BLaER1 (cell line): ENCODE results near the gene RBM48.
"Not testable (repeated sequence)": the region's sequence is repeated elsewhere in the genome, so short reads cannot be mapped to it uniquely, and the experiment has no call there.

Experiments used
- H3K27ac ChIP-seq: shearing (Covaris generic); formaldehyde crosslinking; 2 replicates; pipeline ENCODE4 v1.8.1; 2022
- H3K27me3 ChIP-seq: shearing (Covaris generic); formaldehyde crosslinking; 2 replicates; pipeline ENCODE4 v1.8.1; 2022
- H3K36me3 ChIP-seq: shearing (Covaris generic); formaldehyde crosslinking; 2 replicates; pipeline ENCODE4 v1.8.1; 2022
- H3K4me1 ChIP-seq: shearing (Covaris generic); formaldehyde crosslinking; 2 replicates; pipeline ENCODE4 v1.8.1; 2022
- H3K4me2 ChIP-seq: shearing (Covaris generic); formaldehyde crosslinking; 2 replicates; pipeline ENCODE4 v1.8.1; 2022
- H3K4me3 ChIP-seq: shearing (Covaris generic); formaldehyde crosslinking; 2 replicates; pipeline ENCODE4 v1.8.1; 2022
- H3K9ac ChIP-seq: shearing (Covaris generic); formaldehyde crosslinking; 2 replicates; pipeline ENCODE4 v1.8.1; 2022
- H3K9me3 ChIP-seq: shearing (Covaris generic); formaldehyde crosslinking; 2 replicates; pipeline ENCODE4 v1.8.1; 2022
- H4K20me1 ChIP-seq: shearing (Covaris generic); formaldehyde crosslinking; 2 replicates; pipeline ENCODE4 v1.8.1; 2022
- Cebpa-rat ChIP-seq: shearing (Covaris generic); IDR thresholded peaks from 2 replicates; pipeline ENCODE4 v1.8.1; 2022

The RBM48 gene

DNA sequence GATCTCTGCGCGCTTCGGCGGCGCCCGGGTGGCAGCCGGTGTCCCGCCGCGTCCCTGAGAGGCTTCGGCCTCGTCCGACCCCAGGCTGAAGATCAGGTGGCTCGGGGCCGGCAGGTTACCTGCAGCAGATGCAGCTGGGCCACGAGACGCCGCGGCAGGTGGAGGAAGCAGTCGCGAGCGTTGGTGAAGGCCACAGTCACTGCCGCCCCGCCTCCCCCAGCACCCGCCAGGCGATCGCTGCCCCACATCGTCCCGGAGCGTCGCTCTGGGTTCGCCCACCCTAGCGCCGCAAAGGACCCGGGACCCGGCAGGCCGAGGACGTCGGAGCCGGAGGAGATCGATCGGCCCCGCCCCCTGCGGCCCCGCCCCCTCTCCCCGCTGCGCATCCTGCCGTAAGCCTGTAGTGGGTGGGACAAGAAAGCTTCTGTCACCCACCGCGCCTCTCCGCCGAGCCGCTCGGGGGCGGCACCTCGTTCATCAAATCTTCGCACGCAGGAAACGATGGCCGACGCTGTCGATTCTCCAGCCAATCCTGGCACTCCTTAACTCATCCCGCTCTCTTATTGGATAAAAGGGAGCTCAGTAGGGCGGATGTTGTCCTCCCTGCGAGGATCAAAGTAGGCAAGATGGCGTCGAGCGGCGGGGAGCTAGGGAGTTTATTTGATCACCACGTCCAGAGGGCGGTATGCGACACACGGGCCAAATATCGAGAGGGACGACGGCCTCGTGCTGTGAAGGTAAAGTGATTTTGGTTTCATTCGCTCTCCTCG is at the start of gene RBM48, which contains the start of gene PEX1:
Gene RBM48, plus strand, starts transcription at position 608 of the 770 bp plus-strand sequence. Its CDS starts 19 bp downstream, at position 627.
Gene PEX1, minus strand, starts transcription at position 333 of the 770 bp plus-strand sequence. Its CDS starts 85 bp downstream, at position 248.
- no peak for TF ChIP-seq Cebpa-rat
- Histone ChIP-seq H3K9ac (peak within 1 kb of the TSS; percentile 90), H3K27ac (peak within 1 kb of the TSS; percentile 83), H3K4me3 (peak within 1 kb of the TSS; percentile 98), H4K20me1 (no peaks in the 10 kb centered on the region; the same call in 1 of the 2 replicates), H3K4me2 (peak within 1 kb of the TSS; percentile 91), H3K27me3 (no peaks in the 10 kb centered on the region), H3K9me3 (no peaks in the 10 kb centered on the region), H3K36me3 (peaks cover 37% of the 10 kb centered on the region), H3K4me1 (peaks cover 24% of the 10 kb centered on the region)

DNA sequence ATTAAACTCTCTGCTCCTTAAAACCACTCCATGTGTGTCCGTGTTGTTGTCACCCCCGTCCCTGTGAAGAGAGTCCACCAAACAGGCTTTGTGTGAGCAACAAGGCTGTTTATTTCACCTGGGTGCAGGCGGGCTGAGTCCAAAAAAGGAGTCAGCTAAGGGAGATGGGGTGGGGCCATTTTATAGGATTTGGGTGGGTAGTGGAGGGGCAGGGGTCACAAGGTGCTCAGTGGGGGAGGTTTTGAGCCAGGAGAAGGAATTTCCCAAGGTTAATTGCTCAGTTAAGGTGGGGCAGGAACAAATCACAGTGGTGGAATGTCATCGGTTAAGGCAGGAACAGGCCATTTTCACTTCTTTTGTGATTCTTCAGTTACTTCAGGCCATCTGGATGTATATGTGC is 49.4 kb upstream of the RBM48 start:
- H3K27me3 ChIP-seq, H3K4me1 ChIP-seq, H3K9me3 ChIP-seq, H3K4me3 ChIP-seq, H3K9ac ChIP-seq, H3K27ac ChIP-seq, H3K4me2 ChIP-seq, H3K36me3 ChIP-seq, H4K20me1 ChIP-seq: not testable (repeated sequence)

DNA sequence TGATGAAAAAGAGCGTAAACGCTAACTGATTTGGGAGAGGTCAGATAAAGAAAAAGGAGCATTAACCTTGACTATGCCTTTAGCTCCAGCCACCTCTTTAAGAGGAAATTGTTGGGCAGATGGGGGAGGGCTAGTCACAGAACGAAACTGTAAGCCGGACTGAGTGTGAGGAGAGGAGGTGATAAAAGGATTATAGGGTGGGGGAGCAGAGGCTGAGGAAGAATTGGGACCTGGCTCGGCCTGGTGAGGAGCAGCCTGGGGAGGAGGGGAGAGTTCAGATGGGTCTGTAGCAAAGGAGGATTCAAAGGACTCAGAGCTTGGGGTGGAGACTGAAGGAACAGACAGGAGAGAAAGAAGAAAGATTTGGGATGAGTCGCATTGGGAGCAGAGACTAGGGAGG is 45.0 kb upstream of the RBM48 start:
- H3K27ac ChIP-seq, H3K4me2 ChIP-seq: not testable (repeated sequence)

DNA sequence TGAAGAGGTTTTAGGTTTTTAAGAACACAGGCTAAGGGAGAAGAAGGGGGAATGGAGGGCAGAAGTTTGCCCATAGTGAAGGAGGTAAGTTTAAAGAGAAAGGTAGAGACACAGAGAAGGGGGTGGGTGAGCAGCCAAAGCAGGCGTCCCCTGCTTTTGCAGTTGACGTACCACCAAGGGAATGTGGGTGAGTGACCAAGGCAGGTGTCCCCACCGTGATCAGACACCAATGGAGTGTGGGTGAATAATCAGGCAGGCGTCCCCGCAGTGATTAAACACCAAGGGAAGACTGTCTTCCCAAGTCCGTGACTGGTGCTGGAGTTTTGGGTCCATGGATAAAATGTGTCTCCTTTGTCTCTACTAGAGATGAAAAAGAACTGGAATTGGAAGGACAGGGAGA is 44.4 kb upstream of the RBM48 start:
- H4K20me1 ChIP-seq, H3K9ac ChIP-seq, H3K27me3 ChIP-seq, H3K9me3 ChIP-seq, H3K4me3 ChIP-seq, H3K27ac ChIP-seq, H3K4me2 ChIP-seq, H3K4me1 ChIP-seq: not testable (repeated sequence)
- H3K36me3 ChIP-seq, result peaks cover 33% of the 10 kb centered on the region

More for the DNA sequence above, 45.0 kb upstream of the RBM48 start:
- H3K4me1 ChIP-seq, H3K9me3 ChIP-seq, H4K20me1 ChIP-seq, H3K4me3 ChIP-seq, H3K9ac ChIP-seq, H3K27me3 ChIP-seq: not testable (repeated sequence)
- H3K36me3 ChIP-seq, result peaks cover 27% of the 10 kb centered on the region

DNA sequence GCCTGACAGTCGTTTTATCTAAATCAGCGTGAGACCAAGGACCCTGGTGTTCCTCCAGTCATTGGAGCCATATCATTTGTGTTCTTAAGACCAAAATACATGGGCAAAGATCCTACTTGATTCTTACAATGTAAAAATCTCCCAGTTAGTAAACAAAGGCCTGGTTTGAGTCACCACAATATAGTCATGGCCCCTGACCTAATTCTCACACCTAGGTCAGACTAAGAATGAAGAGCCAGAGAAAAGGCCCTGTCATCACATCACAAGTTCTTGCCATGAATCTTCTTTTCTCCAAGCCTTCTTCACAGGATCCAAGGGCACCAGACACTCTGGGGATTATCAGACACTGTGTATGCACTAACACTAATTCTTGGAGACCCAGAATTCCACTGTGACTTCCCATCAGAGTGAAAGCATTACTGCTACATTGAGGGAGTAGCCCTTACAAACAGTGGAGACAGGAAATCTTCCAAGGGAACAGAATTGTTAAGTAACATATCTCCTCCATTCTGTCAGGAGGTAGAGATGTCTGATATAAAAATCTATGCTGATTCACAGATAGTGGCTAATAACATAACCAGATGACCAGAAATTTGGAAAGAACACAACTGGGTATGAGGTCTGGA is 43.2 kb upstream of the RBM48 start:
- no peaks in the 10 kb centered on the region for H3K4me1 ChIP-seq
- no peak for TF ChIP-seq Cebpa-rat
- no peak overlapping the region for H3K4me2 ChIP-seq
- no peak overlapping the region for H3K4me3 ChIP-seq
- H3K9me3 ChIP-seq, result no peaks in the 10 kb centered on the region
- peaks cover 44% of the 10 kb centered on the region for H3K36me3 ChIP-seq
- no peak overlapping the region for H3K9ac ChIP-seq
- H3K27me3 ChIP-seq, result no peaks in the 10 kb centered on the region
- no peak overlapping the region for H3K27ac ChIP-seq
- H4K20me1 ChIP-seq, result no peaks in the 10 kb centered on the region

DNA sequence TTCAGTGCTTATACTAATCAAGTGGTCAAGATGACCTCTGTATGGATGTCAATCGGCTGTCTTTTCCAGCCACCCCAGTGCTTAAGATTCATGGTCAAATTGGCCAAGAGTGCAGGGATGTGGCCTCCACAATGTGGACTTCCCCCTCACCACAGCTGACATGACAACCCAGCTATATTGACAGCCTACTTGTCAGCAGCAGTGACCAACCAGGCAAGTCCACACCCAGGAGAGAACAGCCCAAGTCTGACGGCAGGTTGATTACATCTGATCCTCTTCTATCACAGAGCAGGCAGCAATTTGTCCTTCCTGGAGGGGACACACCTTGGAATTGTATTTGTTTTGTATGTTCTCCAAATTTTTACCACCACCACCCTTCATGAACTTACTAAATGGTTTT is 42.6 kb upstream of the RBM48 start:
- H3K9ac ChIP-seq, result no peak overlapping the region
- H3K27me3 ChIP-seq, result no peaks in the 10 kb centered on the region
- H4K20me1 ChIP-seq, result no peaks in the 10 kb centered on the region
- no peaks in the 10 kb centered on the region for H3K9me3 ChIP-seq
- H3K27ac ChIP-seq, result no peak overlapping the region
- H3K4me1 ChIP-seq, result no peaks in the 10 kb centered on the region
- H3K4me3 ChIP-seq, result no peak overlapping the region
- no peak for TF ChIP-seq Cebpa-rat
- H3K4me2 ChIP-seq, result no peak overlapping the region
- H3K36me3 ChIP-seq, result peaks cover 50% of the 10 kb centered on the region

DNA sequence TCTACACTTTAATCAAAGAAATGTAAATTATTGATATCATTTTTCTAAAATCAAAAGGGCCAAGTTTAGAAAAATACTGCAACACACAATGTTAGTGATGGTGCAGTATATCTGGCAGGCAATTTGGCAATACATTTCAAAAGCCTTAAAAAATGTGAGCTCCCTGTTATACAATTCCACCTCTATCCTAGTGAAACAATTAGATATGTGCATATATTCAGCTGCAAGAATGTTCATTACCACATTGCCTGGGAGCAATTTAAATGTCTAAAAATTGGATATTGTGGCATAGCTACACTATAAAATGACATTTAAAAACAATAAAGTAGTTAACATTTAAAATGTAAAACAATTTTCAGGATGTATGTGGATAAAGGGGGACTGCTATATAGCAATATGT is 40.8 kb upstream of the RBM48 start:
- peaks cover 68% of the 10 kb centered on the region for H3K36me3 ChIP-seq
- no peaks in the 10 kb centered on the region for H4K20me1 ChIP-seq
- no peak overlapping the region for H3K4me3 ChIP-seq
- no peak for TF ChIP-seq Cebpa-rat
- no peaks in the 10 kb centered on the region for H3K27me3 ChIP-seq
- no peak overlapping the region for H3K9ac ChIP-seq
- H3K4me2 ChIP-seq, result no peak overlapping the region
- no peaks in the 10 kb centered on the region for H3K4me1 ChIP-seq
- H3K27ac ChIP-seq, result no peak overlapping the region
- H3K9me3 ChIP-seq, result no peaks in the 10 kb centered on the region

DNA sequence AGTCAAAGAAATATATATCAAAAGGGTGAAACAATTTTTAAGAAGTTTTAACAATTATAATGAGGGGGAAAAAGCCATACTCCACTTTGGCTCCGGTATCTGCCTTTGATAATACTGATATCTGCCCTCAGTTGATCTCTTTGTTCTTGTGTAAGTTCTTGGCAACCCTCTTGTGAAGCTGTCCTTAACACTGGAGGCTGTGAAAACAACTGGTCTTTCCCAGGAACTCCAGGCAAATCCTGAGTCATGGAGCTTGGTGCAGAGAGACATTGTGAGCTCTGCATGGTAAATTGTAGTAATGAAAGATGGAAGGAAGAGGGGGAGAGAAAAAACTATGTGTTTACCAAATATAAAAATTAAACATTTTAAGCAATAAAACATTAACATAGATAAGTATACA is 39.0 kb upstream of the RBM48 start:
- peaks cover 83% of the 10 kb centered on the region for H3K36me3 ChIP-seq
- H4K20me1 ChIP-seq, result no peaks in the 10 kb centered on the region

DNA sequence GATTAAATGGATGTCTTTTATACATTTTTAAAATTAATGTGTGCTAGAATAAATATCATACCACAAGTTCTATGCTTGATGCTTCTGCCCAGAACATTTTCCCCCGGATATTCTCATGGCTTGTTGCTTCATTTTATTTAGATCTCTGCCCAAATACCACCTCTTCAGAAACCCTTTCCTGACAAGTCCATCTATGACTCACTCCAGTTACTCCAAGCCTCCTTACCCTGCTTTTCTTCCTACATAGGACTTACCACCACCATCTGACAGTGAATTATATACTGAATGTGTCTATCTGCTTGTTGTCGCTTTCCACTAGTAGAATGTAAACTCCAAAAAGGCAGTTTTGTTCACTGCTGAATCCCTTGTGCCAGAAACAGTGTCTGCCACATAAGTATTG is 31.7 kb upstream of the RBM48 start:
- Histone ChIP-seq H3K36me3 (peaks cover 69% of the 10 kb centered on the region), H3K4me1 (no peaks in the 10 kb centered on the region), H3K9ac (no peak overlapping the region), H3K27ac (no peak overlapping the region), H3K9me3 (no peaks in the 10 kb centered on the region), H3K4me2 (no peak overlapping the region), H3K4me3 (no peak overlapping the region), H3K27me3 (no peaks in the 10 kb centered on the region), H4K20me1 (no peaks in the 10 kb centered on the region)
- no peak for TF ChIP-seq Cebpa-rat

More for the DNA sequence above, 39.0 kb upstream of the RBM48 start:
- Histone ChIP-seq H3K4me3 (no peak overlapping the region), H3K9me3 (no peaks in the 10 kb centered on the region), H3K9ac (no peak overlapping the region), H3K27me3 (no peaks in the 10 kb centered on the region), H3K4me1 (no peaks in the 10 kb centered on the region), H3K4me2 (no peak overlapping the region), H3K27ac (no peak overlapping the region)
- no peak for TF ChIP-seq Cebpa-rat

DNA sequence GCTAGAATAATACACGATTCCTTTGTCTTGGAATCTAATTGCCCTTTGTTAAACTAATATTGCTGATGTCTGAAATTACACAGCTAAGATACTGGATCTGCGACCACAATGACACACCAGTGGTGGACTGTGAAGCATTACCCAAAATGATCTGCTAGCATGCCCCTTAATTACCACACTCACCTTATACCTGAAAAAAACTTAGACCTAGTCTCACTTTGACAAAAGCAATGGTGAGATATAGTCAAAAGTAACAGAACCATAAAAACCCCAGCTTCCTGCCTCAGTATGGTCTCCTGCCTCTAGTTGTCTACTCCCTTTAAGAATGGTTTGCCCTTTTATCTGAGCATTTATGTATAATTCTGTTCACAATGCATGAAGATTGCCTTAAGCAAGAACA is 30.0 kb upstream of the RBM48 start:
- Histone ChIP-seq H3K27me3 (no peaks in the 10 kb centered on the region), H3K9me3 (no peaks in the 10 kb centered on the region), H4K20me1 (no peaks in the 10 kb centered on the region), H3K9ac (no peak overlapping the region), H3K36me3 (peaks cover 65% of the 10 kb centered on the region), H3K4me2 (no peak overlapping the region), H3K27ac (no peak overlapping the region), H3K4me3 (no peak overlapping the region), H3K4me1 (no peaks in the 10 kb centered on the region)
- TF ChIP-seq Cebpa-rat, result no peak
